Suprapubic skin (tissue), 3 donors: ENCODE measurements around the gene FANCE.

Experiments used
- EP300 ChIP-seq: sonication (generic); formaldehyde crosslinking; IDR thresholded peaks from one replicate; pipeline ENCODE4 v1.6.1; 2017; ENCODE audit warnings: antibody characterized with exemption
- TF ChIP-seq, protein P1 (sequence below), 2 donors: fragments of 200-600 bp in 1 of 2; fragments of 450-650 bp in 1 of 2; sonication (generic) in 1 of 2; IDR thresholded peaks; one replicate each; pipeline ENCODE4 v1.5.1; 2016 to 2019; ENCODE audit warnings: antibody characterized with exemption in 2 of 2, mild to moderate bottlenecking in 1 of 2, moderate library complexity in 1 of 2

DNA sequence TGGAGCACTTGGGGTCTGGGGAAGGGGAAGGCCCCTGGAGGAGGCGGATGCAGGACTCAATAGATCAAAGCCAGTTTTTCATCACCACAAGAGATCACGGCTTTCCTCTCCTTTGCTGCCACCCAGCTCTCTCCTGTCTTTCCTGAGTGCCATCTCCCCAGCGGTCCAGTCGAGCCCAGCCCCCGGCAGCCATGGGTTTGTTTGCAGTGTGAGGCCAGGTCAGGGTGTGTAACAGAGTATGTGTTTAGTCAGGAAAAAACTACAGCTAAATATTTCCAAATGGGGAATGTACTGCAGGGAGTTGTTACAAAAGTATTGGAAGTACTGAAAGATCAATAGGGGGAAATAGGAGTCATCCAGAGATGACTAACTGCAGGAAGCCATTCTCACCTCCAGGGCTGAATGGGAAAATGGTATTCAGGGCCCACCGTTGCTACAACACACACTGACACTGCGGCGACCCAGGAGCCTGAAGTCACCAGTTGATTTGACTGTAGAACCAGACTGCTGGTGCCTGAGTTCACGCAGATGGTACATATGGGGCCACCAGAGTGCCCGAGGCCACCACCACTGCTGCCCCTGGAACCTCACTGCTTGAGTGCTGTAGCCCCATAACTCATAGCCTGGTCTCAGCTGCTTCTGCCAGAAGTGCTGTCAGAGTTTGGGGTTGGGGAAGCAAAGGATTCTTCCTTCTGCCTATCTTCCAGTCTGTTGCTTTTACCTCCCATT, 23.6 kb upstream of the FANCE start:
- TF ChIP-seq, protein P1, sequence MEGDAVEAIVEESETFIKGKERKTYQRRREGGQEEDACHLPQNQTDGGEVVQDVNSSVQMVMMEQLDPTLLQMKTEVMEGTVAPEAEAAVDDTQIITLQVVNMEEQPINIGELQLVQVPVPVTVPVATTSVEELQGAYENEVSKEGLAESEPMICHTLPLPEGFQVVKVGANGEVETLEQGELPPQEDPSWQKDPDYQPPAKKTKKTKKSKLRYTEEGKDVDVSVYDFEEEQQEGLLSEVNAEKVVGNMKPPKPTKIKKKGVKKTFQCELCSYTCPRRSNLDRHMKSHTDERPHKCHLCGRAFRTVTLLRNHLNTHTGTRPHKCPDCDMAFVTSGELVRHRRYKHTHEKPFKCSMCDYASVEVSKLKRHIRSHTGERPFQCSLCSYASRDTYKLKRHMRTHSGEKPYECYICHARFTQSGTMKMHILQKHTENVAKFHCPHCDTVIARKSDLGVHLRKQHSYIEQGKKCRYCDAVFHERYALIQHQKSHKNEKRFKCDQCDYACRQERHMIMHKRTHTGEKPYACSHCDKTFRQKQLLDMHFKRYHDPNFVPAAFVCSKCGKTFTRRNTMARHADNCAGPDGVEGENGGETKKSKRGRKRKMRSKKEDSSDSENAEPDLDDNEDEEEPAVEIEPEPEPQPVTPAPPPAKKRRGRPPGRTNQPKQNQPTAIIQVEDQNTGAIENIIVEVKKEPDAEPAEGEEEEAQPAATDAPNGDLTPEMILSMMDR (IDR thresholded peaks at IDR 0.05): no peak
- no peak for TF ChIP-seq EP300
